Esophagus squamous epithelium (tissue), 4 donors: ENCODE results near the gene BZW1.

Experiments used
- CTCF ChIP-seq, 6 experiments: fragments of 450-650 bp in 4 of 6; fragments of 200-600 bp in 2 of 6; sonication (generic) in 2 of 6; IDR thresholded peaks; one replicate each; pipeline ENCODE4 v1.5.1; 2016 to 2019; ENCODE audit warnings: antibody characterized with exemption in 6 of 6, mild to moderate bottlenecking in 4 of 6, moderate library complexity in 4 of 6
- POLR2A ChIP-seq, 4 donors: fragments of 450-650 bp; IDR thresholded peaks; one replicate each; pipeline ENCODE4 v1.6.1; 2017; ENCODE audit warnings: antibody characterized with exemption in 4 of 4, mild to moderate bottlenecking in 4 of 4, moderate library complexity in 3 of 4

- TF ChIP-seq CTCF (IDR thresholded peaks at IDR 0.05) (no peak), POLR2A (IDR thresholded peaks at IDR 0.05) (no peak)
Observed at GRCh38 chr2:200788121-200788718, 23.5 kb upstream of the BZW1 start.
